Kidney (tissue), 14 donors: Measurements from ENCODE around the gene TTLL9. TPM values are rescaled to one million over a fixed set of nuclear protein-coding genes. Genes with fewer than 3 reads are reported as not detected.

ENCODE experiments used
- DNase-seq, 5 donors: peaks; one replicate each; pipeline ENCODE4 v3.0.0-alpha.2; 2013 to 2020
- FAIRE-seq: peaks from 2 replicates; lab custom pipeline; 2012; peaks lifted over from hg19 to GRCh38; lab: Jason Lieb, UNC
- H3K27ac ChIP-seq, 2 donors: one replicate each; pipeline ENCODE4 v1.7.0; 2013; ENCODE audit warnings: low read depth in 2 of 2, low read length in 2 of 2, inconsistent platforms in 1 of 2
- H3K27me3 ChIP-seq: one replicate; pipeline ENCODE4 v1.7.1; 2013; ENCODE audit warnings: low read length, inconsistent platforms; ENCODE audit not compliant: control insufficient read depth, insufficient read depth
- H3K36me3 ChIP-seq, 3 donors: one replicate each; pipeline versions ENCODE4 v1.7.0 to v1.7.1; 2013; ENCODE audit warnings: low read length in 3 of 3, control low read depth in 1 of 3, inconsistent platforms in 1 of 3; ENCODE audit not compliant: insufficient read depth in 3 of 3, control insufficient read depth in 2 of 3
- H3K4me1 ChIP-seq, 3 donors: one replicate each; pipeline versions ENCODE4 v1.7.0 to v1.7.1; 2013; ENCODE audit warnings: low read length in 3 of 3, inconsistent platforms in 1 of 3, low read depth in 1 of 3; ENCODE audit not compliant: control insufficient read depth in 2 of 3, insufficient read depth in 2 of 3
- H3K4me3 ChIP-seq, 3 donors: one replicate each; pipeline versions ENCODE4 v1.7.0 to v1.8.1; 2013; ENCODE audit warnings: low read length in 3 of 3, control low read depth in 1 of 3, inconsistent platforms in 1 of 3
- H3K9ac ChIP-seq, 3 donors: one replicate each; pipeline versions ENCODE4 v1.7.0 to v1.7.1; 2013; ENCODE audit warnings: low read length in 3 of 3, control low read depth in 1 of 3, inconsistent platforms in 1 of 3
- H3K9me3 ChIP-seq, 3 donors: one replicate each; pipeline versions ENCODE4 v1.7.0 to v1.7.1; 2013; ENCODE audit warnings: low read length in 3 of 3, control low read depth in 1 of 3, inconsistent platforms in 1 of 3; ENCODE audit not compliant: control insufficient read depth in 2 of 3, insufficient read depth in 1 of 3
- CTCF ChIP-seq: IDR thresholded peaks from 3 replicates; pipeline ENCODE4 v1.5.1; 2012; ENCODE audit warnings: mild to moderate bottlenecking, moderate library complexity, borderline replicate concordance; ENCODE audit not compliant: insufficient read depth; ENCODE audit errors: extremely low read depth
- intact Hi-C: fragments of 100-400 bp; cut with DNase I; formaldehyde crosslinking; loops from one replicate; pipeline ENCODE4 v1.11.1; 2022
- polyA plus RNA-seq: library from polyadenylated mRNA; stranded (reverse); fragments of 350-450 nt; fragmentation: Illumina TruSeq; extraction: RNeasy Lipid Tissue Mini Kit (QIAGEN cat#74804); gene quantifications from one replicate; pipeline ENCODE4 v1.2.3, GENCODE V29; 2014; ENCODE audit warnings: low read depth, low replicate concordance; ENCODE audit not compliant: insufficient read depth
- total RNA-seq: library from RNA; stranded (reverse); fragmentation: NEBNext Ultra II Directional; extraction: Animal tissue kit (Norgen Biotek cat#: 25700); gene quantifications from one replicate; pipeline ENCODE4 v1.2.1, GENCODE V29; 2021
- donor health status: control.
- donor health status: control.
- donor health status: control.
- donor health status: control.
- donor health status: control.
- donor health status: DM: yes; HTN: yes; CAD: no.
- donor health status: Normal renal cell carcinoma (clear cell type).

The TTLL9 gene
- total and polyA plus RNA-seq, 2 donors from 2014 or later, result 0.82 to 1.9 TPM

- no peaks in the 10 kb centered on the region for H3K9me3 ChIP-seq
- intact Hi-C loops, result loop anchor here (10.0 kb wide), 1 partner anchor 125 kb away; the partner anchor contains the start of gene PDRG1
- FAIRE-seq (no peak), DNase-seq (peak in 1 of 5 donors; percentile 23)
- H3K36me3 ChIP-seq, result no peaks in the 10 kb centered on the region
- no peaks in the 10 kb centered on the region for H3K4me1 ChIP-seq
- H3K4me3 ChIP-seq, result no peak overlapping the region
- no peak overlapping the region for H3K9ac ChIP-seq
- H3K27me3 ChIP-seq, result no peaks in the 10 kb centered on the region
- TF ChIP-seq CTCF, result no peak
- no peak overlapping the region for H3K27ac ChIP-seq
Observed at GRCh38 chr20:31829731-31830130, 40.7 kb upstream of the TTLL9 start.

GRCh38 chr20:31830406-31830981 is 39.9 kb upstream of the TTLL9 start:
- no peaks in the 10 kb centered on the region for H3K27me3 ChIP-seq
- H3K4me3 ChIP-seq, result no peak overlapping the region
- H3K27ac ChIP-seq, result no peak overlapping the region
- H3K9me3 ChIP-seq, result no peaks in the 10 kb centered on the region
- H3K4me1 ChIP-seq, result no peaks in the 10 kb centered on the region
- no peak for FAIRE-seq
- TF ChIP-seq CTCF, result no peak
- no peak overlapping the region for H3K9ac ChIP-seq
- intact Hi-C loops, result no loop called here
- DNase-seq, result peak in 1 of 5 donors; percentile 46
- H3K36me3 ChIP-seq, result no peaks in the 10 kb centered on the region

GRCh38 chr20:31831211-31831610 is 39.2 kb upstream of the TTLL9 start:
- Histone ChIP-seq H3K4me1 (peaks cover 0 to 6% (median 4%) of the 10 kb centered on the region in 3 donors), H3K27ac (no peak overlapping the region), H3K27me3 (no peaks in the 10 kb centered on the region), H3K4me3 (no peak overlapping the region), H3K9ac (no peak overlapping the region), H3K36me3 (no peaks in the 10 kb centered on the region), H3K9me3 (no peaks in the 10 kb centered on the region)
- FAIRE-seq, result no peak
- no peak for DNase-seq
- intact Hi-C loops, result no loop called here
- no peak for TF ChIP-seq CTCF
